ENCODE results near the gene MAPK11. TPM values are rescaled to one million over a fixed set of nuclear protein-coding genes. Genes with fewer than 3 reads are reported as not detected.

MAPK11 gene
- total and polyA plus RNA-seq, 7 donors = 0.23 to 7.3 (median 2.9) TPM

DNA sequence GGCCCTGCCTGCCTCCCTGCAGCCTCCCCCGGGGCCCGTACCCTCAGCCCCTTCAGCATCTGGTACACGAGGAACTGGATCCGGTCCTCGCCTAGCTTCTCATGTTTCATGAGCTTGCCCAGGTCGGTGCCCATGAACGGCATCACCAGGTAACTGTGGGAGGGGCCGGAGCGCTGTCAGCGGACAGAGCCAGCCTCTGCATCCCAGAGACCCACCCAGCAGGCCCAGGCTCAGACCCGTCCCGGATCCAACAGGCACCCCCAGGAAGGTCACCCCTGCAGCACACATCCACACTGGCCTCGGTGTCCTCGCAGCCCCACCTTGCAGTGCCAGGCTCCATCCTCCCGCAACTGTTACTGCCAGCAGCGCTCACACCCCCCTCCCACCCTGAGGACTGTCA is 13.1 kb downstream of the MAPK11 start:
- Histone ChIP-seq H3K4me3 (no peak overlapping the region), H3K36me3 (no peaks in the 10 kb centered on the region), H3K4me1 (peaks cover 0 to 18% (median 17%) of the 10 kb centered on the region in 4 donors), H3K9me3 (no peaks in the 10 kb centered on the region), H3K27me3 (peaks cover 5 to 55% (median 29%) of the 10 kb centered on the region in 3 donors), H3K27ac (no peak overlapping the region)
- no peak for TF ChIP-seq POLR2A (IDR thresholded peaks at IDR 0.05)
- TF ChIP-seq POLR2AphosphoS5 (IDR thresholded peaks at IDR 0.05) = no peak
- TF ChIP-seq, protein P1, sequence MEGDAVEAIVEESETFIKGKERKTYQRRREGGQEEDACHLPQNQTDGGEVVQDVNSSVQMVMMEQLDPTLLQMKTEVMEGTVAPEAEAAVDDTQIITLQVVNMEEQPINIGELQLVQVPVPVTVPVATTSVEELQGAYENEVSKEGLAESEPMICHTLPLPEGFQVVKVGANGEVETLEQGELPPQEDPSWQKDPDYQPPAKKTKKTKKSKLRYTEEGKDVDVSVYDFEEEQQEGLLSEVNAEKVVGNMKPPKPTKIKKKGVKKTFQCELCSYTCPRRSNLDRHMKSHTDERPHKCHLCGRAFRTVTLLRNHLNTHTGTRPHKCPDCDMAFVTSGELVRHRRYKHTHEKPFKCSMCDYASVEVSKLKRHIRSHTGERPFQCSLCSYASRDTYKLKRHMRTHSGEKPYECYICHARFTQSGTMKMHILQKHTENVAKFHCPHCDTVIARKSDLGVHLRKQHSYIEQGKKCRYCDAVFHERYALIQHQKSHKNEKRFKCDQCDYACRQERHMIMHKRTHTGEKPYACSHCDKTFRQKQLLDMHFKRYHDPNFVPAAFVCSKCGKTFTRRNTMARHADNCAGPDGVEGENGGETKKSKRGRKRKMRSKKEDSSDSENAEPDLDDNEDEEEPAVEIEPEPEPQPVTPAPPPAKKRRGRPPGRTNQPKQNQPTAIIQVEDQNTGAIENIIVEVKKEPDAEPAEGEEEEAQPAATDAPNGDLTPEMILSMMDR (IDR thresholded peaks at IDR 0.05) = no peak
- TF ChIP-seq EP300 (IDR thresholded peaks at IDR 0.05) = no peak
- WGBS, 2 donors = 41 to 84% methylated on average over 16 of the region's 16 CpGs
- intact Hi-C loops (cut with DNase I) = no loop called here
- no peak for DNase-seq

DNA sequence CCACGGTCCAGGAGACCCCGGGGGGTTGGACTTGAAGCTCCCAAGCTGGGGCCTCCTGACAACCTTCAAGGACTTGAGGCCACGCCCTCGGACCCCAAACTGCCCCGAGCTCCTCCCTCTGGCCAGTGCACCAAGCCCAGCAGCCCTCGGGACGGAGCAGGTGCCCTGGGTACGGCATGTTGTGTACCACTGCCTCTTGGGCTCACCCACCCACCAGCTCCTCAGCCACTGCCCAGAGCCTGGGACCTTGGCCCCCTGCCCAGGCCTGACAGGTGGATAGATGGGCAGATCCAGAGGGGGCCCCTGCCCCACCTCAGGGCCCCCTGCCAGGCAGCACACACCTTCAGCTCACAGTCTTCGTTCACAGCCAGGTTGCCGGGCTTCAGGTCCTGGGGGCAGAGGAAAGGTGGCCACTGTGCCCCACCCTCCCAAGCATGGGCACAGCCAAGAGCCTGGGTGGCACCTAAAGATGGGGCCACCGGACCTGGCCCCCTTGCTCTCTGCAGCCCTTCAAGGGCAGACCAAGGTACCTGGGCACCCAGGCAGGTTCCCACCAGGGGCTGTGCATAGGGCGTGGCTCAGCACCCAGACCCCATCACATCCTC is 13.8 kb downstream of the MAPK11 start:
- Histone ChIP-seq H3K27me3 (peaks cover 0 to 48% (median 23%) of the 10 kb centered on the region in 3 donors), H3K9me3 (no peaks in the 10 kb centered on the region), H3K27ac (no peak overlapping the region), H3K4me3 (no peak overlapping the region), H3K4me1 (peaks cover 0 to 20% (median 18%) of the 10 kb centered on the region in 4 donors), H3K36me3 (no peaks in the 10 kb centered on the region)
- WGBS, 2 donors = 41 to 85% methylated on average over 12 of the region's 12 CpGs
- intact Hi-C loops (cut with DNase I) = no loop called here
- DNase-seq = no peak
- no peak for TF ChIP-seq POLR2AphosphoS5 (IDR thresholded peaks at IDR 0.05)
- TF ChIP-seq, protein P1 (IDR thresholded peaks at IDR 0.05) = no peak
- TF ChIP-seq POLR2A (IDR thresholded peaks at IDR 0.05) = no peak
- no peak for TF ChIP-seq EP300 (IDR thresholded peaks at IDR 0.05)

DNA sequence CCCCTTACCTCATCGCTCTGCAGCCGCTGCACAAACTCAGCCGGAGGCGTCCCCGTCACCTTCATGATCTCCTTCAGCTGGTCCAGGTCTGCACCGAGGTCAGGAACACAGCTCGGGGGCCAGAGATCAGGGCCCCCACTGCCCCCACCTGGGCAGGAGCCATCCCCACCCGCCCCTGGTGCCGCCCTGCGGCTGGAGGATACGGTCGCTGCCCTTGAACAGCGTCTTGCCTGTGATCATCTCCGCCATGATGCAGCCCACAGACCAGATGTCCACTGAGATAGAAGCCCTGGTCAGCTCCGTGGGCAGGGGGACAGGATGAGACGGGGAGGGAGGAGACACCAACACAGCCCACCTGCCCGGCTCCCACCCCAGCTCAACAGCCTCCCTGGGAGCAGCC is 14.6 kb downstream of the MAPK11 start:
- TF ChIP-seq POLR2AphosphoS5 (IDR thresholded peaks at IDR 0.05) (no peak), EP300 (IDR thresholded peaks at IDR 0.05) (no peak), POLR2A (IDR thresholded peaks at IDR 0.05) (no peak)
- TF ChIP-seq, protein P1 (IDR thresholded peaks at IDR 0.05) = no peak
- Histone ChIP-seq H3K9me3 (no peaks in the 10 kb centered on the region), H3K4me3 (no peak overlapping the region), H3K36me3 (no peaks in the 10 kb centered on the region), H3K4me1 (peaks cover 0 to 23% (median 16%) of the 10 kb centered on the region in 4 donors), H3K27ac (no peak overlapping the region), H3K27me3 (peaks cover 0 to 42% (median 20%) of the 10 kb centered on the region in 3 donors)
- intact Hi-C loops (cut with DNase I) = no loop called here
- DNase-seq = no peak
- WGBS, 2 donors = 84 to 93% methylated on average over 17 of the region's 17 CpGs

DNA sequence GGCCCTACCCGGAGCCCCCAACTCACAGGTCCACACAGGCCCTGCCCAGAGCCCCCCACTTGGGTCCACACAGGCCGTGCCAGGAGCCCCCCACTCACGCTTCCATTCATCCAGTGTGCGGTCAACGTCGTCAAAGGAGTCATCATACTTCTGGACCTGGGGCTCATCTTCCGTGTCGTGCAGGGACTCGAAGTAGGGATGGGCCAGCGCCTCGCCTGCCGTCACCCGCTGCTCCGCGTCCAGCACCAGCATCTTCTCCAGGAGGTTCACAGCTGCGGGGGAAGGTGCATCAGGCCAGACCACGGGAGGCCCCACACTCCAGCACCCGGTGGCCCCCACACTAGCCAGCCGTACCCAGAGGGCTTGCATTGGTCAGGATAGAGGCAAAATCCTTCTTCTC is 15.1 kb downstream of the MAPK11 start:
- 83 to 88% methylated on average over 19 of the region's 19 CpGs for WGBS, 2 donors
- Histone ChIP-seq H3K27me3 (peaks cover 0 to 37% (median 15%) of the 10 kb centered on the region in 3 donors), H3K9me3 (no peaks in the 10 kb centered on the region), H3K36me3 (no peaks in the 10 kb centered on the region), H3K4me1 (peaks cover 0 to 23% (median 17%) of the 10 kb centered on the region in 4 donors), H3K4me3 (no peak overlapping the region), H3K27ac (no peak overlapping the region)
- DNase-seq = no peak
- intact Hi-C loops (cut with DNase I) = no loop called here
- TF ChIP-seq EP300 (IDR thresholded peaks at IDR 0.05) = no peak

DNA sequence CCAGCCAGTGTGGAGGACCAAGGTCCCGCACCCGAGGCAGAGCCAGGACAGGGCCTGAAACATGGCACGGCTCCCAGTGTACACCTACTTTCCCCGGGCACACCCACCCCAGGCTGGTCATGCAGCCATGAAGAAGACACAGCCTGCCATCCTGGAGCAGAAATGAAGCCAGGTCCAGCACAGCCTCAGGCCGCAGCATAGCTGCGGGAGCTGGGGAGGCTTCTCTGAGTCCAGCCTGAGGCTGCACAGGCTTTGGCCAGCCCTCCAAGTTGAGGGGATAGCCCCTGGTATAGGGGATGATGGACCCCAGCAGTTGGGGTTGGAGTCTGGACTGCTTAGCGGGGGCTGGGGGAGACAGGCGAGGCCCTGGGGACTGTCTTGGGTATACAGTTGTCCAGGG is 16.2 kb downstream of the MAPK11 start:
- Histone ChIP-seq H3K36me3 (no peaks in the 10 kb centered on the region), H3K9me3 (no peaks in the 10 kb centered on the region), H3K4me3 (no peak overlapping the region), H3K4me1 (peaks cover 0 to 35% (median 26%) of the 10 kb centered on the region in 4 donors), H3K27me3 (peaks cover 0 to 26% (median 4%) of the 10 kb centered on the region in 3 donors), H3K27ac (no peak overlapping the region)
- no peak for DNase-seq
- TF ChIP-seq POLR2AphosphoS5 (IDR thresholded peaks at IDR 0.05) (no peak), EP300 (IDR thresholded peaks at IDR 0.05) (no peak), POLR2A (IDR thresholded peaks at IDR 0.05) (no peak)
- TF ChIP-seq, protein P1 (IDR thresholded peaks at IDR 0.05) = no peak
- intact Hi-C loops (cut with DNase I) = no loop called here
- 43 to 78% methylated on average over 8 of the region's 8 CpGs for WGBS, 2 donors

All from sigmoid colon (tissue), 7 donors.